Measurements from ENCODE around the gene ZNF808. TPM values are rescaled to one million over a fixed set of nuclear protein-coding genes. Genes with fewer than 3 reads are reported as not detected.
"Not testable (repeated sequence)": the region's sequence is repeated elsewhere in the genome, so short reads cannot be mapped to it uniquely, and the experiment has no call there.

ZNF808 gene
- total RNA-seq, 1 experiment from 2014 or later = not detected

DNA sequence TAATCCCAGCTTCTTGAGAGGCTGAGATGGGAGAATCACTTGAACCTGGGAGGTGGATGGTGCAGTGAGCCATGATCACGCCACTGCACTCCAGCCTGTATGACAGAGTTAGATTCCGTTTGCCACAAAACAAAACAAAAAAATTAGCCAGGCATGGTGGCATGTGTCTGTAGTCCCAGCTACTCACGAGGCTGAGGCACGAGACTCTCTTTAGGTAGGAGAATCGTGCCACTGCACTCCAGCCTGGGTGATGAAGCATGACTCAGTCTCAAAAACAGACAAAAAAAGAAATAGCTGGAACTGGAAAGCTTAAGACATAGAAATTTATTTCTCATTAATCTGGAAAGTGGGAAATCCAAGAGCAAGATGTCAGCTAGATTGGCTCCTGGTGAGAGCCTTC, 20.2 kb upstream of the ZNF808 start:
- no peak overlapping the region for H3K27ac Mint-ChIP-seq (ENCODE audit: unreplicated experiment)
- DNase-seq = no peak
- no peak overlapping the region for H3K4me3 Mint-ChIP-seq (ENCODE audit: low read depth, unreplicated experiment)
- TF ChIP-seq, protein P1, sequence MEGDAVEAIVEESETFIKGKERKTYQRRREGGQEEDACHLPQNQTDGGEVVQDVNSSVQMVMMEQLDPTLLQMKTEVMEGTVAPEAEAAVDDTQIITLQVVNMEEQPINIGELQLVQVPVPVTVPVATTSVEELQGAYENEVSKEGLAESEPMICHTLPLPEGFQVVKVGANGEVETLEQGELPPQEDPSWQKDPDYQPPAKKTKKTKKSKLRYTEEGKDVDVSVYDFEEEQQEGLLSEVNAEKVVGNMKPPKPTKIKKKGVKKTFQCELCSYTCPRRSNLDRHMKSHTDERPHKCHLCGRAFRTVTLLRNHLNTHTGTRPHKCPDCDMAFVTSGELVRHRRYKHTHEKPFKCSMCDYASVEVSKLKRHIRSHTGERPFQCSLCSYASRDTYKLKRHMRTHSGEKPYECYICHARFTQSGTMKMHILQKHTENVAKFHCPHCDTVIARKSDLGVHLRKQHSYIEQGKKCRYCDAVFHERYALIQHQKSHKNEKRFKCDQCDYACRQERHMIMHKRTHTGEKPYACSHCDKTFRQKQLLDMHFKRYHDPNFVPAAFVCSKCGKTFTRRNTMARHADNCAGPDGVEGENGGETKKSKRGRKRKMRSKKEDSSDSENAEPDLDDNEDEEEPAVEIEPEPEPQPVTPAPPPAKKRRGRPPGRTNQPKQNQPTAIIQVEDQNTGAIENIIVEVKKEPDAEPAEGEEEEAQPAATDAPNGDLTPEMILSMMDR (IDR thresholded peaks at IDR 0.05; ENCODE audit: unreplicated experiment) = no peak
- no peaks in the 10 kb centered on the region for H3K27me3 Mint-ChIP-seq (ENCODE audit: unreplicated experiment)
- intact Hi-C loops (cut with micrococcal nuclease; ENCODE audit: unreplicated experiment) = no loop called here
- peaks cover 17% of the 10 kb centered on the region for H3K9me3 Mint-ChIP-seq (ENCODE audit: low read depth, unreplicated experiment)
- no peaks in the 10 kb centered on the region for H3K36me3 Mint-ChIP-seq (ENCODE audit: insufficient read depth, unreplicated experiment)
- CTCF ChIA-PET = no interaction called here
- H3K4me1 Mint-ChIP-seq (ENCODE audit: low read depth, unreplicated experiment) = no peaks in the 10 kb centered on the region
- no TSS peak for BruUV-seq (replicated peaks)

DNA sequence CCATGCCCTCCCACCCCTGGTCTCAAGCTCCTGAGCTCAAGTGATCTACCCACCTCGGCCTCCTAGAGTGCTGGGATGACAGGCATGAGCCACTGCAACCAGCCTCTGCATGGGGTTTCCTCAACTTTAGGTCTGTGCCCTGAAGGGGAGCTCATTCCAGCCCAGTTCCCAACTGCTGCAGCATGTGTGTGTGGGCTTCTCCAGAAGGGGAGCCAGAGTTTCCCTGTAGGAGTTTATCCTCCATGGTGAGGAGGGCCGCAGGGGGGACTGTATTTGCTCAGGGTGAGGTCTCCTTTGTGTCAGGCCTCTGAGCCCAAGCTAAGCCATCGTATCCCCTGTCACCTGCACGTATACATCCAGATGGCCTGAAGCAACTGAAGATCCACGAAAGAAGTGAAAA, 11.3 kb upstream of the ZNF808 start:
- no peaks in the 10 kb centered on the region for H3K27me3 Mint-ChIP-seq (ENCODE audit: unreplicated experiment)
- H3K4me3 Mint-ChIP-seq (ENCODE audit: low read depth, unreplicated experiment) = no peak overlapping the region
- no peaks in the 10 kb centered on the region for H3K36me3 Mint-ChIP-seq (ENCODE audit: insufficient read depth, unreplicated experiment)
- CTCF ChIA-PET = no interaction called here
- intact Hi-C loops (cut with micrococcal nuclease; ENCODE audit: unreplicated experiment) = no loop called here
- no peak for DNase-seq
- no peaks in the 10 kb centered on the region for H3K4me1 Mint-ChIP-seq (ENCODE audit: low read depth, unreplicated experiment)
- H3K9me3 Mint-ChIP-seq (ENCODE audit: low read depth, unreplicated experiment) = peaks cover 32% of the 10 kb centered on the region
- no peak overlapping the region for H3K27ac Mint-ChIP-seq (ENCODE audit: unreplicated experiment)
- TF ChIP-seq, protein P1 (IDR thresholded peaks at IDR 0.05; ENCODE audit: unreplicated experiment) = no peak
- no TSS peak for BruUV-seq (replicated peaks)

DNA sequence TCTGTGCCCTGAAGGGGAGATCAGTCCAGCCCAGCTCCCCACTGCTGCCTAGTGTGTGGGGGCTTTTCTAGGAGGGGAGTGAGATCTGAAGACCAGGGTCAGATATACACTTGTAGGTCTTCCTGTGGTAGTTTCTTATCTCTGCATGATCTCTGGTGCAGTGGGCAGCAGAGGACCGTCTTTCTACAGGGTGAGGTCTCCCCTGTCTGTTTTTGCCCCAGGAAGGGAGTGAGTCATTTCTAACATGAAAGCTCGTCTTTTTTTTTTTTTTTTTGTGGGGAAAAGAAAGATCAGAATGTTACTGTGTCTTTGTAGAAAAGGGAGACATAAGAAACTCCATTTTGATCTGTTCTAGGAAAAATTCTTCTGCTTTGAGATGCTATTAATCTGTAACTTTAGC, 8.8 kb upstream of the ZNF808 start:
- no peak for DNase-seq
- CTCF ChIA-PET = no interaction called here
- no TSS peak for BruUV-seq (replicated peaks)
- H3K36me3 Mint-ChIP-seq (ENCODE audit: insufficient read depth, unreplicated experiment) = peaks cover 6% of the 10 kb centered on the region
- TF ChIP-seq, protein P1 (IDR thresholded peaks at IDR 0.05; ENCODE audit: unreplicated experiment) = no peak
- no peak overlapping the region for H3K27ac Mint-ChIP-seq (ENCODE audit: unreplicated experiment)
- no peak overlapping the region for H3K4me3 Mint-ChIP-seq (ENCODE audit: low read depth, unreplicated experiment)
- intact Hi-C loops (cut with micrococcal nuclease; ENCODE audit: unreplicated experiment) = no loop called here
- H3K4me1 Mint-ChIP-seq (ENCODE audit: low read depth, unreplicated experiment) = no peaks in the 10 kb centered on the region
- no peaks in the 10 kb centered on the region for H3K27me3 Mint-ChIP-seq (ENCODE audit: unreplicated experiment)
- peaks cover 22% of the 10 kb centered on the region for H3K9me3 Mint-ChIP-seq (ENCODE audit: low read depth, unreplicated experiment)

DNA sequence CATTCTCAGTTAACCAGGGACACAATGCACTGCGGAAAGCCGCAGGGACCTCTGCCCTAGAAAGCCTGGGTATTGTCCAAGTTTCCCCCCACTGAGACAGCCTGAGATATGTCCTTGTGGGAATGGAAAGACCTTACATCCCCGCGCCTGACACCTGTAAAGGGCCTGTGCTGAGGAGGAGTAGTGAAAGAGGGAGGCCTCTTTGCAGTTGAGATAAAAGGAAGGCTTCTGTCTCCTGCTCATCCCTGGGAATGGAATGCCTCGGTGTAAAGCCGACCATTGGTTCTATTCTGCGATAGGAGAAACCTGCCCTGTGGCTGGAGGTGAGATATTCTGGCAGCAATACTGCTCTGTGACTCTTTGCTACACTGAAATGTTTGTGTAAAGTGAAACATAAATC, 8.3 kb upstream of the ZNF808 start:
- H3K4me3 Mint-ChIP-seq (ENCODE audit: low read depth, unreplicated experiment); H3K27ac Mint-ChIP-seq (ENCODE audit: unreplicated experiment); CTCF ChIA-PET; DNase-seq; intact Hi-C loops (cut with micrococcal nuclease; ENCODE audit: unreplicated experiment); BruUV-seq (replicated peaks); H3K4me1 Mint-ChIP-seq (ENCODE audit: low read depth, unreplicated experiment); H3K36me3 Mint-ChIP-seq (ENCODE audit: insufficient read depth, unreplicated experiment); H3K27me3 Mint-ChIP-seq (ENCODE audit: unreplicated experiment): not testable (repeated sequence)
- H3K9me3 Mint-ChIP-seq (ENCODE audit: low read depth, unreplicated experiment) = peaks cover 19% of the 10 kb centered on the region

DNA sequence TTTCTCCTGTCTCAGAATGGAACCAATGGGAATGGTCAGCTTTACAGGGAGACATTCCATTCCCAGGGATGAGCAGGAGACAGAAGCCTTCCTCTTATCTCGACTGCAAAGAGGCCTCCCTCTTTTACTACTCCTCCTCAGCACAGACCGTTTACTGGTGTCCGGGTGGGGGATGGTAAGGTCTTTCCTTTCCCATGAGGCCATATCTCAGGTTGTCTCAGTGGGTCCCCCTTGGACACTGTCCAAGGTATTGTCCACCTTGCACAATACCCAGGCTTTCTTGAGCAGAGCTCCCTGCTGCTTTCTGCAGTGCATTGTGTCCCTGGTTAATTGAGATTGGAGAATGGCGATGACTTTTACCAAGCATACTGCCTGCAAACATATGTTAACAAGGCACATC, 7.5 kb upstream of the ZNF808 start:
- intact Hi-C loops (cut with micrococcal nuclease; ENCODE audit: unreplicated experiment) = no loop called here
- Mint-ChIP-seq H3K27ac (ENCODE audit: unreplicated experiment) (no peak overlapping the region), H3K36me3 (ENCODE audit: insufficient read depth, unreplicated experiment) (peaks cover 6% of the 10 kb centered on the region), H3K9me3 (ENCODE audit: low read depth, unreplicated experiment) (peaks cover 16% of the 10 kb centered on the region), H3K4me3 (ENCODE audit: low read depth, unreplicated experiment) (no peak overlapping the region), H3K4me1 (ENCODE audit: low read depth, unreplicated experiment) (no peaks in the 10 kb centered on the region), H3K27me3 (ENCODE audit: unreplicated experiment) (no peaks in the 10 kb centered on the region)
- TF ChIP-seq, protein P1 (IDR thresholded peaks at IDR 0.05; ENCODE audit: unreplicated experiment) = no peak
- no TSS peak for BruUV-seq (replicated peaks)
- DNase-seq = no peak
- CTCF ChIA-PET = no interaction called here

All from Calu3 (cell line).